Measurements from ENCODE around the gene SDK2.

Gene SDK2

DNA sequence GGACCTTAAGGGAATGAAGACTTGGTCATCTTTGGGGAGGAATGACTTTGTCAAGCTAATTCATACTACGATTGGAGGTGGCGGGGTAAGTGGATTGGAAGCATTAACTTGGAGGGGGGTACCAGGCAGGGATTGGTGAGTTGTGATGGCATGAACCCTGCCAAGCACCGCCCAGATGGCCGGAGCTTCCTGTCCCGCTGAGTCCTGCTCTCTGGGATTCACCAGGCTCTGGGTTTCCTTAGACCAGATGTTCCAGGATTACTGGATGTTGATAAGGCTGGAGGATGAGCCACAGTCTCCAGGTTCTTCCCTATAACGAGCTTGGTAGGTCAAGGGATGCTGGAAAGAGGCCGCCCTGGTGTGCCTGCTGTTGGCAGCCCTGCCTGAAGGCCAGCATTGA is 154.9 kb downstream of the SDK2 start:
- no peaks in the 10 kb centered on the region for H3K9me3 ChIP-seq
- no peak for DNase-seq
- H3K27me3 ChIP-seq = no peaks in the 10 kb centered on the region
- H3K4me1 ChIP-seq = peaks cover 34% of the 10 kb centered on the region
- H3K36me3 ChIP-seq = no peaks in the 10 kb centered on the region
- TF ChIP-seq, protein P1, sequence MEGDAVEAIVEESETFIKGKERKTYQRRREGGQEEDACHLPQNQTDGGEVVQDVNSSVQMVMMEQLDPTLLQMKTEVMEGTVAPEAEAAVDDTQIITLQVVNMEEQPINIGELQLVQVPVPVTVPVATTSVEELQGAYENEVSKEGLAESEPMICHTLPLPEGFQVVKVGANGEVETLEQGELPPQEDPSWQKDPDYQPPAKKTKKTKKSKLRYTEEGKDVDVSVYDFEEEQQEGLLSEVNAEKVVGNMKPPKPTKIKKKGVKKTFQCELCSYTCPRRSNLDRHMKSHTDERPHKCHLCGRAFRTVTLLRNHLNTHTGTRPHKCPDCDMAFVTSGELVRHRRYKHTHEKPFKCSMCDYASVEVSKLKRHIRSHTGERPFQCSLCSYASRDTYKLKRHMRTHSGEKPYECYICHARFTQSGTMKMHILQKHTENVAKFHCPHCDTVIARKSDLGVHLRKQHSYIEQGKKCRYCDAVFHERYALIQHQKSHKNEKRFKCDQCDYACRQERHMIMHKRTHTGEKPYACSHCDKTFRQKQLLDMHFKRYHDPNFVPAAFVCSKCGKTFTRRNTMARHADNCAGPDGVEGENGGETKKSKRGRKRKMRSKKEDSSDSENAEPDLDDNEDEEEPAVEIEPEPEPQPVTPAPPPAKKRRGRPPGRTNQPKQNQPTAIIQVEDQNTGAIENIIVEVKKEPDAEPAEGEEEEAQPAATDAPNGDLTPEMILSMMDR (IDR thresholded peaks at IDR 0.05; ENCODE audit: low read depth, low read length) = no peak
- H3K4me3 ChIP-seq (ENCODE audit: low read depth, low read length) = no peak overlapping the region

DNA sequence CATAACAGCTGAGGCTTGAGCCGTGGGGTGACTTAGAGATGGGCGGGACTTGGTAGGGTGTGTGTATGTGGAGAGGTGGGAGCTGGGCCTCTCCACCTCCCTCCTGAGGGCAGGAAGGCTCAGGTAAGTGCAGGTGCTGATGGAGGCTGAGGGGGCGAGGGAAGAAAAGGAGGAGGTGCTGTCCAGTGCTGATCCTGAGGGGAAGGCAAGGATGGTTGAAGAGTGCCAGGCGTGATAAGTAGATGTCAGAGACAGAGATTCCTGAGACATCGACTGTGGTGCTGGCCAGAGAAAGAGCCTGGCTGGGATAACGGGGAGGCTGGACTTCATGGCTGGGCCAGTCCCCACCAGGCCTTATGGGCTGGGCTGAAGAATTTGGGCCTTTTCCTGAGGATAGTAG is 159.1 kb downstream of the SDK2 start:
- Histone ChIP-seq H3K4me1 (peaks cover 13% of the 10 kb centered on the region), H3K9me3 (no peaks in the 10 kb centered on the region), H3K27me3 (no peaks in the 10 kb centered on the region), H3K36me3 (no peaks in the 10 kb centered on the region), H3K4me3 (ENCODE audit: low read depth, low read length) (no peak overlapping the region)
- no peak for DNase-seq
- TF ChIP-seq, protein P1 (IDR thresholded peaks at IDR 0.05; ENCODE audit: low read depth, low read length) = no peak

DNA sequence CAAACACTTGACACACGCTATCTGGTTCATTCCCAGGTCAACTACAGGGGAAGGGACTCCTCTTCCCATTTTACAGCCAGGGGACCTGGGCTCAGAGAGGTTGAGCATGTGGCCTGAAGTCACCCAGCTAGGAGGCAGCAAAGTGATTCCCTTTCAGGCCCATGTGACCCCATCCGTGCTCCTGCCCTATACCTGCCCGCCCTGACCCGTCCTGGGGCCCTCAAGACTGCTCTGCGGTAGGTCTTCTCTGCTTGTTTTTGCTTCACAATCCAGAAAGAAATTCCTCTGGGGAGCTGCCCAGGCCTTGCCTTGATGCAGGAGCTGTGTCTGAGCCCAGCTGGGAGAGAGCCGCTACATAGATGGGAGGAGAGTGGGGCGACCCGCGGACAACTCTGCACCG is 161.4 kb downstream of the SDK2 start:
- Histone ChIP-seq H3K36me3 (no peaks in the 10 kb centered on the region), H3K27me3 (no peaks in the 10 kb centered on the region), H3K4me3 (ENCODE audit: low read depth, low read length) (no peak overlapping the region), H3K9me3 (no peaks in the 10 kb centered on the region), H3K4me1 (0 out of 2 replicates have a peak, but pooled peaks cover 10% of the 10 kb centered on the region)
- TF ChIP-seq, protein P1 (IDR thresholded peaks at IDR 0.05; ENCODE audit: low read depth, low read length) = no peak
- DNase-seq = no peak

DNA sequence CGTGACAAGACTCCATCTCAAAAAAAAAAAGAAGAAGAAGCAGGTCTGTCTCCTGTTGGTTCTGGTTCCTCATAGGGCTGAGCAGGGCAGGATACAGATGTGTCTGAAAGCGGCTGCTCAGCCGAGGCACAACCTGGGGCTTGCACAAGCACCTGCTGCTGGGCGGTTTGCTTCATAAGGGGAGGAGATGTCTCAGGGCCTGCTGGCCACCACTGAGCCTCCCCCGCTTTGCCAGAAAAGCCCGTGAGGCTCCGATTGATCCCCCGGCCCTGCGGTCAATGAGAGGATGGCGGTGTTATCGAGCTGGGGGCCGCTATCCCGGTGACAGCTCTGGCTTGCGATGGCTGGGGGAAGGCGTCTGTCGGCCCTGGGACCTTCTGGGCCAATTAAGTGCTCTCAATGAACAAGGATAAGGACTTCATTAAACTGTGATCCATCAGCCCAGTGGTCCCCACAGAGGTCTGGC is 162.0 kb downstream of the SDK2 start:
- DNase-seq = no peak
- no peaks in the 10 kb centered on the region for H3K27me3 ChIP-seq
- H3K4me1 ChIP-seq = 0 out of 2 replicates have a peak, but pooled peaks cover 10% of the 10 kb centered on the region
- H3K4me3 ChIP-seq (ENCODE audit: low read depth, low read length) = no peak overlapping the region
- no peaks in the 10 kb centered on the region for H3K9me3 ChIP-seq
- TF ChIP-seq, protein P1 (IDR thresholded peaks at IDR 0.05; ENCODE audit: low read depth, low read length) = no peak
- H3K36me3 ChIP-seq = no peaks in the 10 kb centered on the region

DNA sequence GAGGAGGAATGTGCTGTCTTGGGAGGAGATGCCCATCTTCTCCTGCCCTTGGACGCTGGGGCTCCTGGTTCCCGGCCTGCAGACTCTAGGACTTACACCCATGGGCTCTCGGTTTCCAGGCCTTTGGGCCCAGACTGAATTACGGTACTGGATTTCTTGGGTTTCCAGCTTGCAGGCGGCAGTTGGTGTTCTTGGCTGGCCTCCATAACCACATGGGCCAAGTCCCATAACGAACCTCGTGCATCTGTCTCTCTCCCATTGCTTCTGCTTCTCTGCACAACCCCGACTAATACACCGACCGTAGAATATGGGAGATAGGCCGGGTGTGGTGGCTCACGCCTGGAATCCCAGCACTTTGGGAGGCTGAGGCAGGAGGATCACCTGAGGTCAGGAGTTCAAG is 162.6 kb downstream of the SDK2 start:
- no peaks in the 10 kb centered on the region for H3K27me3 ChIP-seq
- H3K9me3 ChIP-seq = no peaks in the 10 kb centered on the region
- H3K4me1 ChIP-seq = 0 out of 2 replicates have a peak, but pooled peaks cover 10% of the 10 kb centered on the region
- no peaks in the 10 kb centered on the region for H3K36me3 ChIP-seq
- DNase-seq = no peak
- H3K4me3 ChIP-seq (ENCODE audit: low read depth, low read length) = no peak overlapping the region
- TF ChIP-seq, protein P1 (IDR thresholded peaks at IDR 0.05; ENCODE audit: low read depth, low read length) = no peak

DNA sequence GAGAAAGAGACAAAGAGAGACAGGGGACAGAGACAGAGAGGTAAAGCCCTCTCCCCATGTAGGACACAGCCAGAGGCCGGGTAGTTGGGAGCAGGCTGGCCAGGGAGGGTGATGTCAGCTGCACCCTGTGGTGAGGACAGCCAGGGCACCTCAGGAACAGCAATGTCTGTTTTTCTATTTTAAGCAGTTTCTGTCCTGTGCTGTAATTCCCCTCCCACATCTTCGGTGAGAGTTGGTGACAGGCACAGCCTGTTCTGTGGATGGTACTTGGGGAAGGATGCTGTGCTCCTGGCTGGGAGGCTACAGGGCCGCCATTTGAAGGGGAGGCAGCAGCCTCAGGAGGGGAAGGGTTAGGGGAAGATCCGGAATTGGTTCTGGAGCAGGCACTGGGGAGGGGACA is 163.5 kb downstream of the SDK2 start:
- Histone ChIP-seq H3K9me3 (no peaks in the 10 kb centered on the region), H3K36me3 (no peaks in the 10 kb centered on the region), H3K27me3 (no peaks in the 10 kb centered on the region), H3K4me1 (0 out of 2 replicates have a peak, but pooled peaks cover 10% of the 10 kb centered on the region), H3K4me3 (ENCODE audit: low read depth, low read length) (no peak overlapping the region)
- DNase-seq = no peak
- TF ChIP-seq, protein P1 (IDR thresholded peaks at IDR 0.05; ENCODE audit: low read depth, low read length) = no peak
